HepG2 (cell line): ENCODE data around the gene ARMH1. TPM values are rescaled to one million over a fixed set of nuclear protein-coding genes. Genes with fewer than 3 reads are reported as not detected.
A peak's percentile ranks its signal among the peaks of the same experiment; 100 is the strongest.

Experiments used
- ATF1 ChIP-seq: IDR thresholded peaks from 2 replicates; pipeline ENCODE4 v1.6.1; 2016; ENCODE audit warnings: mild to moderate bottlenecking, control low read depth
- CAMTA2 ChIP-seq: sonication (generic); formaldehyde crosslinking; IDR thresholded peaks from 2 replicates; pipeline ENCODE4 v1.4.0; 2020; ENCODE audit warnings: mild to moderate bottlenecking, missing genetic modification reagents, borderline replicate concordance
- CCAR2 ChIP-seq: fragments of 200-400 bp; formaldehyde crosslinking; optimal IDR thresholded peaks from 2 replicates; pipeline ENCODE3; 2018; ENCODE audit warnings: low read depth, mild to moderate bottlenecking, low read length, moderate library complexity
- CENPT ChIP-seq: sonication (generic); formaldehyde crosslinking; IDR thresholded peaks from 2 replicates; pipeline ENCODE4 v1.8.0; 2022; ENCODE audit warnings: low read depth, mild to moderate bottlenecking, moderate library complexity, missing genetic modification reagents
- GABPA ChIP-seq, 2 experiments: IDR thresholded peaks; 2 replicates each; pipeline ENCODE4 v1.6.1; 2011 to 2016; ENCODE audit warnings: low read depth in 2 of 2, low read length in 1 of 2, missing biosample characterization in 1 of 2, missing genetic modification characterization in 1 of 2
- HOXA9 ChIP-seq: sonication (generic); formaldehyde crosslinking; IDR thresholded peaks from 2 replicates; pipeline ENCODE4 v1.8.1; 2022; ENCODE audit warnings: missing genetic modification reagents, mild to moderate bottlenecking, moderate library complexity, borderline replicate concordance
- JDP2 ChIP-seq: sonication (generic); formaldehyde crosslinking; IDR thresholded peaks from 2 replicates; pipeline ENCODE4 v1.8.1; 2022; ENCODE audit warnings: missing genetic modification reagents, borderline replicate concordance
- KLF9 ChIP-seq: IDR thresholded peaks from 2 replicates; pipeline ENCODE4 v1.6.1; 2016; ENCODE audit warnings: low read depth
- MED1 ChIP-seq: sonication (generic); formaldehyde crosslinking; IDR thresholded peaks from 2 replicates; pipeline ENCODE4 v1.4.0; 2020; ENCODE audit warnings: missing genetic modification reagents
- MTA1 ChIP-seq: sonication (generic); formaldehyde crosslinking; IDR thresholded peaks from 2 replicates; pipeline ENCODE4 v1.4.0; 2020; ENCODE audit warnings: missing genetic modification reagents, mild to moderate bottlenecking, borderline replicate concordance
- MXD4 ChIP-seq: IDR thresholded peaks from 2 replicates; pipeline ENCODE4 v1.6.1; 2016; ENCODE audit warnings: mild to moderate bottlenecking, missing biosample characterization, missing genetic modification reagents
- NFKB2 ChIP-seq: sonication (generic); formaldehyde crosslinking; IDR thresholded peaks from 2 replicates; pipeline ENCODE4 v1.4.0; 2020; ENCODE audit warnings: missing genetic modification reagents, borderline replicate concordance
- PCBP2 ChIP-seq: fragments of 200-400 bp; formaldehyde crosslinking; optimal IDR thresholded peaks from 2 replicates; pipeline ENCODE3; 2018; ENCODE audit warnings: low read length, low read depth; ENCODE audit not compliant: poor library complexity, severe bottlenecking
- PHF21A ChIP-seq: sonication (generic); formaldehyde crosslinking; IDR thresholded peaks from 2 replicates; pipeline ENCODE4 v1.5.0; 2020; ENCODE audit warnings: mild to moderate bottlenecking, missing genetic modification reagents
- TEAD3 ChIP-seq: optimal IDR thresholded peaks from 2 replicates; pipeline ENCODE3; 2016; ENCODE audit warnings: borderline replicate concordance
- ZNF224 ChIP-seq: sonication (generic); formaldehyde crosslinking; IDR thresholded peaks from 2 replicates; pipeline ENCODE4 v1.5.0; 2020; ENCODE audit warnings: mild to moderate bottlenecking, missing genetic modification reagents
- ZNF546 ChIP-seq: sonication (generic); formaldehyde crosslinking; conservative IDR thresholded peaks from 2 replicates; pipeline ENCODE4 v1.8.1; 2023; ENCODE audit warnings: mild to moderate bottlenecking, missing genetic modification reagents
- polyA plus RNA-seq, 8 experiments: library from polyadenylated mRNA; depleted of rRNA in 3 of 8; stranded (reverse) in 7 of 8; unstranded in 1 of 8; fragments of >200 nt; fragmentation: Illumina TruSeq in 4 of 8; extraction: Trizol in 4 of 8; gene quantifications; 2 replicates each; pipeline versions ENCODE4 v1.2.1 to v1.2.3, GENCODE V29; 2011 to 2016; ENCODE audit warnings: low read depth in 4 of 8, missing spikeins in 1 of 8, mixed read lengths in 1 of 8; ENCODE audit not compliant: insufficient read depth in 1 of 8
- total RNA-seq, 5 experiments: library from RNA; depleted of rRNA; stranded (reverse); fragments of >200 nt; fragmentation: Illumina TruSeq; extraction: Trizol; gene quantifications; 2 replicates each; pipeline ENCODE4 v1.2.3, GENCODE V29; 2016; ENCODE audit warnings: low read depth in 1 of 5
- TF ChIP-seq, protein P1 (sequence below): IDR thresholded peaks from 2 replicates; pipeline ENCODE4 v1.6.1; 2016; ENCODE audit warnings: missing compliant biosample characterization, missing genetic modification reagents, borderline replicate concordance
- TF ChIP-seq, protein P2 (sequence below): sonication (generic); formaldehyde crosslinking; IDR thresholded peaks from 2 replicates; pipeline ENCODE4 v1.5.1; 2020; ENCODE audit warnings: mild to moderate bottlenecking, missing genetic modification reagents, moderate library complexity
- TF ChIP-seq, protein P3 (sequence below): sonication (generic); formaldehyde crosslinking; conservative IDR thresholded peaks from 2 replicates; pipeline ENCODE4 v1.8.0; 2022; ENCODE audit warnings: low read depth, missing genetic modification reagents
- TF ChIP-seq, protein P4 (sequence below): IDR thresholded peaks from 2 replicates; pipeline ENCODE4 v1.6.1; 2016; ENCODE audit warnings: control low read depth

ARMH1 gene
- total and polyA plus RNA-seq, 2 of the 13 experiments (the other 11 are each of a cell fraction or from before 2014, with no cell fraction given) = 0.69 TPM; not detected in 1

DNA sequence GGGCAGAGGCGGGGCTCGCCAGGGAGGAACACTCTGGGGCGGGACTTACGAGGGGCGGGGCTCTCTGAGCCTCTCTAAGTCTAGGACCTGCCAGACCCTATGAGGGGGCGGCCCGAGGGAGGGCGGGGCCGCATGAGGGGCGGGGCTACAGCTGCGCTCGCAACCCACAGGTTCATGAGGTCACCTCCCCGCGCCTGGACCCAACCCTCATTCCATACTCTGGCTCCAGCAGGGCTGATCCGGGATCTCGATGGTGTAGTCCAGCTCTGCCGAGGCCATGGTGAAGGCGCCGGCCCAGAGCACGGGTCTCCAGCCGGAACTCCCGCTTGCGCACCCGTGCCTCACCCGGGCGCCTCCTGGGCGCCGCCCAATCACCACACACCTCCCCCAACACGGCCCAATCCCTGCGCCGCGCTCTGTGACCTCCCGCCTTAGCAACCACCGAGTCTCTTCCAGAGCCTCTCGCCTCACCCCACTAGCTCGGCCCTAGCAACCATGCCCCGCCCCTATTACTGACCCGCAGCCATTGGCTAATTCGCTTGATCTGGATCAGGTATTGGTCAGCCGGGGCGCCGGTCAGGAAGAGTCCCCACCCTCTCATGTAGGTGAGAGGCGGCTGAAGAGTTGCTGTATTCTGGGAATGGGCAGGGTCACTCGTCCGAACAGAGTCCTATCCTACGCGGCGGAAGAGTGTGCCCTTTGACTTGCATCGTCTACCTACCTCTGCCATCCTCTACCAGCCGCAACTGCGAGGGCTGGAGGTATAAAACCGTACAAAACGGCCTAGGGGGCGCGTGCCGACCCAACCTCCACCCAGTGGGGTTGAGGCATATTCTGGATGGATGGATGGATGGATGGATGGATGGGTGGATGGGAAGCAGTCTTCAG is at the start of gene ARMH1, which contains the start of gene TMEM53 (continued):
- TF ChIP-seq, protein P1, sequence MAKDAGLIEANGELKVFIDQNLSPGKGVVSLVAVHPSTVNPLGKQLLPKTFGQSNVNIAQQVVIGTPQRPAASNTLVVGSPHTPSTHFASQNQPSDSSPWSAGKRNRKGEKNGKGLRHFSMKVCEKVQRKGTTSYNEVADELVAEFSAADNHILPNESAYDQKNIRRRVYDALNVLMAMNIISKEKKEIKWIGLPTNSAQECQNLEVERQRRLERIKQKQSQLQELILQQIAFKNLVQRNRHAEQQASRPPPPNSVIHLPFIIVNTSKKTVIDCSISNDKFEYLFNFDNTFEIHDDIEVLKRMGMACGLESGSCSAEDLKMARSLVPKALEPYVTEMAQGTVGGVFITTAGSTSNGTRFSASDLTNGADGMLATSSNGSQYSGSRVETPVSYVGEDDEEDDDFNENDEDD (CRISPR knock-in tag) = peak; percentile 38; the same call in 1 of the 2 replicates
- TF ChIP-seq ZNF546 (CRISPR knock-in tag) (no peak), GABPA (IDR thresholded peaks at IDR 0.05; ENCODE audit: low read depth, low read length) (peak; percentile 40), GABPA (CRISPR knock-in tag; IDR thresholded peaks at IDR 0.05; ENCODE audit: low read depth) (peak; percentile 66), MTA1 (no peak), KLF9 (CRISPR knock-in tag) (no peak), MED1 (CRISPR knock-in tag) (peak; percentile 65), ATF1 (peak; percentile 81), ZNF224 (CRISPR knock-in tag) (peak; percentile 52; the same call in 1 of the 2 replicates), PHF21A (CRISPR knock-in tag) (peak; percentile 79), JDP2 (CRISPR knock-in tag) (no peak), PCBP2 (no peak), HOXA9 (CRISPR knock-in tag) (no peak), CENPT (no peak), MXD4 (CRISPR knock-in tag) (peak; percentile 9; the same call in 1 of the 2 replicates), CAMTA2 (no peak), TEAD3 (peak; percentile 7), NFKB2 (CRISPR knock-in tag) (no peak; the same call in 1 of the 2 replicates), CCAR2 (no peak)
- TF ChIP-seq, protein P2, sequence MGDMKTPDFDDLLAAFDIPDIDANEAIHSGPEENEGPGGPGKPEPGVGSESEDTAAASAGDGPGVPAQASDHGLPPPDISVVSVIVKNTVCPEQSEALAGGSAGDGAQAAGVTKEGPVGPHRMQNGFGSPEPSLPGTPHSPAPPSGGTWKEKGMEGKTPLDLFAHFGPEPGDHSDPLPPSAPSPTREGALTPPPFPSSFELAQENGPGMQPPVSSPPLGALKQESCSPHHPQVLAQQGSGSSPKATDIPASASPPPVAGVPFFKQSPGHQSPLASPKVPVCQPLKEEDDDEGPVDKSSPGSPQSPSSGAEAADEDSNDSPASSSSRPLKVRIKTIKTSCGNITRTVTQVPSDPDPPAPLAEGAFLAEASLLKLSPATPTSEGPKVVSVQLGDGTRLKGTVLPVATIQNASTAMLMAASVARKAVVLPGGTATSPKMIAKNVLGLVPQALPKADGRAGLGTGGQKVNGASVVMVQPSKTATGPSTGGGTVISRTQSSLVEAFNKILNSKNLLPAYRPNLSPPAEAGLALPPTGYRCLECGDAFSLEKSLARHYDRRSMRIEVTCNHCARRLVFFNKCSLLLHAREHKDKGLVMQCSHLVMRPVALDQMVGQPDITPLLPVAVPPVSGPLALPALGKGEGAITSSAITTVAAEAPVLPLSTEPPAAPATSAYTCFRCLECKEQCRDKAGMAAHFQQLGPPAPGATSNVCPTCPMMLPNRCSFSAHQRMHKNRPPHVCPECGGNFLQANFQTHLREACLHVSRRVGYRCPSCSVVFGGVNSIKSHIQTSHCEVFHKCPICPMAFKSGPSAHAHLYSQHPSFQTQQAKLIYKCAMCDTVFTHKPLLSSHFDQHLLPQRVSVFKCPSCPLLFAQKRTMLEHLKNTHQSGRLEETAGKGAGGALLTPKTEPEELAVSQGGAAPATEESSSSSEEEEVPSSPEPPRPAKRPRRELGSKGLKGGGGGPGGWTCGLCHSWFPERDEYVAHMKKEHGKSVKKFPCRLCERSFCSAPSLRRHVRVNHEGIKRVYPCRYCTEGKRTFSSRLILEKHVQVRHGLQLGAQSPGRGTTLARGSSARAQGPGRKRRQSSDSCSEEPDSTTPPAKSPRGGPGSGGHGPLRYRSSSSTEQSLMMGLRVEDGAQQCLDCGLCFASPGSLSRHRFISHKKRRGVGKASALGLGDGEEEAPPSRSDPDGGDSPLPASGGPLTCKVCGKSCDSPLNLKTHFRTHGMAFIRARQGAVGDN (CRISPR knock-in tag) = peak; percentile 85
- TF ChIP-seq, protein P3, sequence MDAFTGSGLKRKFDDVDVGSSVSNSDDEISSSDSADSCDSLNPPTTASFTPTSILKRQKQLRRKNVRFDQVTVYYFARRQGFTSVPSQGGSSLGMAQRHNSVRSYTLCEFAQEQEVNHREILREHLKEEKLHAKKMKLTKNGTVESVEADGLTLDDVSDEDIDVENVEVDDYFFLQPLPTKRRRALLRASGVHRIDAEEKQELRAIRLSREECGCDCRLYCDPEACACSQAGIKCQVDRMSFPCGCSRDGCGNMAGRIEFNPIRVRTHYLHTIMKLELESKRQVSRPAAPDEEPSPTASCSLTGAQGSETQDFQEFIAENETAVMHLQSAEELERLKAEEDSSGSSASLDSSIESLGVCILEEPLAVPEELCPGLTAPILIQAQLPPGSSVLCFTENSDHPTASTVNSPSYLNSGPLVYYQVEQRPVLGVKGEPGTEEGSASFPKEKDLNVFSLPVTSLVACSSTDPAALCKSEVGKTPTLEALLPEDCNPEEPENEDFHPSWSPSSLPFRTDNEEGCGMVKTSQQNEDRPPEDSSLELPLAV (CRISPR knock-in tag) = no peak
- TF ChIP-seq, protein P4, sequence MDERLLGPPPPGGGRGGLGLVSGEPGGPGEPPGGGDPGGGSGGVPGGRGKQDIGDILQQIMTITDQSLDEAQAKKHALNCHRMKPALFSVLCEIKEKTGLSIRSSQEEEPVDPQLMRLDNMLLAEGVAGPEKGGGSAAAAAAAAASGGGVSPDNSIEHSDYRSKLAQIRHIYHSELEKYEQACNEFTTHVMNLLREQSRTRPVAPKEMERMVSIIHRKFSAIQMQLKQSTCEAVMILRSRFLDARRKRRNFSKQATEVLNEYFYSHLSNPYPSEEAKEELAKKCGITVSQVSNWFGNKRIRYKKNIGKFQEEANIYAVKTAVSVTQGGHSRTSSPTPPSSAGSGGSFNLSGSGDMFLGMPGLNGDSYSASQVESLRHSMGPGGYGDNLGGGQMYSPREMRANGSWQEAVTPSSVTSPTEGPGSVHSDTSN (CRISPR knock-in tag) = peak; percentile 98
